GM18867 (cell line): ENCODE results near the gene ZIC4.

Experiments
- ATAC-seq: cut with Tn5 transposase; IDR thresholded peaks from one replicate; pipeline ENCODE4 v1.9.1; 2021; ENCODE audit warnings: mild to moderate bottlenecking, moderate library complexity; ENCODE audit not compliant: unreplicated experiment

ZIC4 gene

DNA sequence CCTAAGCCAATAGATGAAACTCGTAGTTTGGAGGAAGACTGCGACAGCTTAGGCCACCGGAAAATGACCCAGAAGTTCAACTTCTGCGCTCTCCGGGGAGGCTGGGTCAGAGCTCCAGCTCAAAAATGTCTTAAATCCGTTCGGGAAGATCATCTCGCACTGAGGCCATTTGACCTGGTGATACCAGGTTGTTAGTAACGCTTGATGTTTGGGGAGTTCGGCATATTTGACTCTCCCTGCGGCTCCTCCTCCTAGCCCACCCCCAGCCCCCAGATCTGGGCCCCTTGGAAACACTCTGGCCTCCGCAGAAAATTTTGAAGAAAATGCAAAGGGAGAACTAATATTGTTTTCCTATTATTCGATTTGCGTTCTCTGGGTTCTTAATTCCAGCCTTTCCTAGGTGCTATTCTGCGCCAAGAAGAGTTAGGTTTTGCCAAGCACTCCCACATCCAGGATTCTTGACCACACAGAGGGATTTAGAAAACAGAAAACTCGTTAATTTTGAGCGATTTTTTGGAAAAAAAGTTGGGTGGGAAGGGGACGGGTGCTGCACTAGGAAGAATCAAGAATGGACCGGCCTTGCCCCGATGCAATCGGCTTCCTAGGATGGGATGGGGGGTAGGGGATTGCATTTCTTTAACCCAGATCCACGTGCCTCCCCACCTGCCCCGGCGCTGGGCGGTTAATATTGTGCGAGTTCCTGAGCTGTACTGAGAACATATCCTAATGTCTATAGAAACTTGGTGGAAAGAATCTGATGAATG lies 50.0 kb downstream of the ZIC4 start:
- no peak for ATAC-seq

DNA sequence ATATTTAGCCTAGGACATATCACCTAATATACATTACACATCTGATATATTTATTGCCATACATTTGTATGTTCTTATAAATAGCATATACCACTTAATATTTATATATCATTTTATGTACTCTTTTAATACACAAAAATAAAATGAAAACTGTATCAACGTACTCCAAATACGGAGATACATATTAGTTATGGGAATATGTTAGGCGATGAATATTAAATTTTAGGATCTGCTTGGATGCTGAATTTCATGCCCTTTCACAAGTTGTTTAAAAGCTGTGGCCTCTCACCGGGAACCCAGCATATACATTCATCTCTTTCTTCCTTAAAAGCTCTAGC lies 50.6 kb downstream of the ZIC4 start:
- ATAC-seq, result no peak

DNA sequence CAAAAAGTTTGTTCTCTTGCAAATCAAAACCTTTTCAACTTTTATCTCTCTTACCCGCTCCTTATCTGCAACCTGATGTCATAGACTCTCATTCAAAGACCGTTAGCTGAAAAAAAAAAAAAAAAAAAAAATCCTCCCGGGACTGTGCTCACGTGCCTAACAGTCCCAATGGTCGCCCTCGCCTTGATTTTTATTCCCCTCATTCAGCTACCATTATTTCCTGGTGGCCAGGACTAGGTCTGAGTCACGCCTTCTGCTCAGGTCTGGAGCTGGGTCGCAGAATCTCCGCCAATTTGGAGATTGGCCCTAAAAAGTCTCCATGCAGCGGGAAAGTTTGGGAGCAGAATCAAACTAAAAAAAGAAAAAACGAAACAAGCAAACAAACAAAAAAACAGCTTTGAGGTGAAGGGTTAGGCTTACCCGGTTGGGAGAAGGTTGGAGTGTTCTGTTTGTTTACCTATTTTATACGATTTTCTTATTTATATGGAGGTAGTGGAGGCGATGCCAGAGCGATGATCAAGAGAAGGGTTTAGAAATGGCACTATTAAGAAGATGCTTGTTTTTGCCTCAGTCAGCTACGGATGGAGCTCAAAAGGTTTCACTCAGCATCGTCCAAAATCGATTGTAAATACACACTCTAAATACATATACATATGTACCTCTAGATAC lies 51.1 kb downstream of the ZIC4 start:
- ATAC-seq, result no peak

DNA sequence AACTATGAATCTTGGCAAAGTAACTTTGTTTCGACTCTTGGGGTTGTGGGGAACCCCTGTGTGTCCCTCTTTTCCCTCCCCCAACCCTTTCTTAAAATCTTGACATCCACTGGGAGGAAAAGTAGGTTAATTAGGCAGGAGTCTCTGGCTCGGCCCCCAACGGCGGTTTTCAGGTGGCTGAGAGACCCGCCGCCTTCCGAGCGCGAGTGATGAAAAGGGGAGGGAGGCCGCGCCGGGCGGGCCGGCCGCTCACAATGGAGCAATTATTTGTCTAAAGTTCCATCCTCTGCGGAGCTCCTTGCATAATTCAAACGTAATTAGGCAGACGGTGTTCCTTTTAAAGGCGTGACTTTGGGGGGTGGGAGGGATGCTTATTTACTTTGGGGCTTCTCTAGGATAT lies 51.7 kb downstream of the ZIC4 start:
- ATAC-seq, result no peak

DNA sequence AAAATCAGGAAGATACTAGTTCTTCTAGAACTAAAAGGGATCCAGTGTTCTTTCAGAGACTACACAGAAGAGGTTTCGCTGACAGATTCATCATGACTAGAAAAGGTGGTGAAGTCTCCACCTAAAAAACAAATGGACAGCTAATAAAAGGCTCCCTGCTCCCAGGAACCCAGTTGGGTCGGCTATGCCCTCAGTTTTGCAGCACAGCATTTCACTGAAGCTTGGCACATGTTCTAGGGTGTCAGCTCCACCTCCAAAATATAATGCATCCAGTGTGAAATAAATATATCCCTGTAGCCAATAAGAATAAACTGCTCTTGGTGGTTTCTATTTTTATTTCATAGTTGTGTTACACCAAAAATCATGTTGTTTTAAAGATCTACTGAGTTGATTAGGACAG lies 55.0 kb downstream of the ZIC4 start:
- no peak for ATAC-seq

DNA sequence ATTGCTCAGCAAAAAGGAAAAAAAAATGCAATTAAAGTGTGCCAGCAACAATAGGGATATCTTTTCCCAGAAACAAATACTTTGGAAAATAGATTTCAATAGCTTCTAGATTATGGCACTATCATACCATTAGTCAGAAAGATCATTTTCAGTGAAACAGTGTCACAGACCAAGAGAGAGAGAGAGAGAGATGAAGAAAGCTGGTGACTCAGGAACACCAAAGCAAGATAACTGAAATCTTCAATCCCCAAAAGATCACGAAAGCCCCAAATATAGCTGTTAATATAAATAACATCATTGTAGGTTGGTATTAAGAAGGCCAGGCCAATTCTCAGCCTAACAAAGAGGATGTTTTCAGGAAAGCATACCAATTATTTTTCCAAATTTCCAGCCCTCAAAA lies 57.4 kb downstream of the ZIC4 start:
- ATAC-seq, result no peak

DNA sequence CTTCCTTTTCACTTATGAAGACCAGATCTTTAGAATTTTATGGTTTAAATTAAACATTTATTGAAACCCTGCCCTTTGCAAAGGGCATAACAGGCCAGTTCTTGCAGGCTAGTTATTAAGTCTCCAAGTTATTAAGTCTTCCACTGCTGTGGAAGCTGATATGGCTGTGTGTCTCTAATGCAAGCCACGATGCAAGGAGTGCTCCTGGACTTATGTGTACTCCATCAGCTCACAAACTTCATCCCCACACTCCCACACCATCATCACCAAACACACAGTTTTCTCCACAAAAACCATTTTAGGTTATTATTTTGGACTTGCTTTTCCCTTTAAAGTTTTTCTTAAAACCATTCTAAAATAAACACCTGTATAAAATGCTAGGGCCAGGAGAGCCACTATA lies 62.4 kb downstream of the ZIC4 start:
- no peak for ATAC-seq

DNA sequence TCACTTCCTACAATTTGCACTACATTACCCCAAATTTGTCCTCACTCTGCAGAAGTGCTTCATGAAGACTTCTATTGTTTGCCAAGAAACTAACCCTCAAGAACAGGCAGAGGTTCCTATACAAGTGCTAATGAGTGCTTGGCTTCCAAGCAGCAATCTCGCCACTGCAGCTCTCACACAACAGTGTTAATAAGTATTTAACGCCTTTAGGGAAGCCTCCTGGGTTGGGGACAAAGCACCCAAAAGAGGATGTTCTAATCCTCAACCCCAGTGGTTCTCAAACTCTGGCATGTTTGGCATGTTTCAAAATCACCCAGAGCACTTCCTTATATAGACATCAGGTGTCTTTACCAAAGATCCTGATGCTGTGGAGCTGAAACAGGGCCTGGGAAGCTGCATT lies 64.6 kb downstream of the ZIC4 start:
- ATAC-seq, result no peak

DNA sequence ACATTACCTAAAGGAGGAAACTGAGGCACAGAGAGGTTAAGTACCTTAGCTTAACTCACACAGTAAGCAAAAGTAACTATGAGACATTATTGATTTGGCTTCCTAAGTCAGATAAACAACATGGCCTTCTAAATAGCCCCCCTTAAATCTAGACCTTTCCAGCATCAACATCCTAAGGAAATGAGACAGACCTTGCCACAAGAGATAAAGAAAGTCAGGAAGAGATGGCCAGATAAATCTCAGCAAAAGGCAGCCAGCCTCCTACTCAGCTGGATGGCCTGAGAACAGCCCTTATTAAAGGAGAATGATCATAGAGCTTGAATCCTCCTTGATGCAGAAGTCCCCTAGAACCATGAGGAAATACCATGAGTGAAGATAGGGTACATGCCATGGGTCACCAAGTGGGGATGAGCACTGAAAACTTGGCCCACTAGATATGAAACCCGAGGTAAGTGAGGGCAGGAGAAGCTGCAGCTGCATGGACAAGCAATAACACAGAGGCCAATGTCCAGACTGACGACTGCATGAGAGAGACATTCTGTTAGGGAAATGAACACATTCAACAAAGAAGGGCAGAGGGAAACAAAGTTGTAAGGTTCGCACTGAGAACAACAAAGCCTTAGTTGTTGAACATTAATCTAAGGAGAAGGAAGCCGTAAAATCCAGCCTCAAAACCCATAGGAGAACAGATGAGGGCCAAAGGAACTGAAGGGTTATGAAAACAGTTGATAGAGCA lies 69.6 kb downstream of the ZIC4 start:
- ATAC-seq, result no peak
